Measurements from ENCODE around the gene HORMAD2. TPM values are rescaled to one million over a fixed set of nuclear protein-coding genes. Genes with fewer than 3 reads are reported as not detected.
A peak's percentile ranks its signal among the peaks of the same experiment; 100 is the strongest.

The HORMAD2 gene
- total RNA-seq, 4 donors from 2014 or later: not detected

DNA sequence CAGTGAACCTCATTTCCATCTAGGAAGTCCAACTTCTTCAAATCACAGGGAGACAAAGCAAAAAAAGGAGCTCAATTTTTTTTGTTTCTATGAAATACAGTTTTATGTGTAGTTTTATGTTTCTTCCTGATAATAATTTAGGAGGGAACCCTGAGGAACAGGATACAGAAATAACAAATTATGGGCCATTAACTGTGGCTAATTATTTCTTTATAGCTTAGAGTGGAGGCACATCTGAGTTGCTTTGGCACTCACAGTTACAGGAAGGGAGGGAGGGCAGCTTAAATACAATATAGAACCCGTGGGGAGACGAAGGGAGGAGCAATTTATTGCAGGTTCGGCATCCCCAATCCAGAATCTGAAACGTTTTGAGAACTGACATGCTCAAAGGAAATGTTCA lies 37.1 kb upstream of the HORMAD2 start:
- 27 to 46% methylated on average over 4 of the region's 4 CpGs for WGBS, 2 donors (ENCODE audit: low coverage in 1 of 2)
- no peak for ATAC-seq
- no peaks in the 10 kb centered on the region for H3K4me1 ChIP-seq
- no peak for TF ChIP-seq POLR2A (IDR thresholded peaks at IDR 0.05)
- TF ChIP-seq, protein P1, sequence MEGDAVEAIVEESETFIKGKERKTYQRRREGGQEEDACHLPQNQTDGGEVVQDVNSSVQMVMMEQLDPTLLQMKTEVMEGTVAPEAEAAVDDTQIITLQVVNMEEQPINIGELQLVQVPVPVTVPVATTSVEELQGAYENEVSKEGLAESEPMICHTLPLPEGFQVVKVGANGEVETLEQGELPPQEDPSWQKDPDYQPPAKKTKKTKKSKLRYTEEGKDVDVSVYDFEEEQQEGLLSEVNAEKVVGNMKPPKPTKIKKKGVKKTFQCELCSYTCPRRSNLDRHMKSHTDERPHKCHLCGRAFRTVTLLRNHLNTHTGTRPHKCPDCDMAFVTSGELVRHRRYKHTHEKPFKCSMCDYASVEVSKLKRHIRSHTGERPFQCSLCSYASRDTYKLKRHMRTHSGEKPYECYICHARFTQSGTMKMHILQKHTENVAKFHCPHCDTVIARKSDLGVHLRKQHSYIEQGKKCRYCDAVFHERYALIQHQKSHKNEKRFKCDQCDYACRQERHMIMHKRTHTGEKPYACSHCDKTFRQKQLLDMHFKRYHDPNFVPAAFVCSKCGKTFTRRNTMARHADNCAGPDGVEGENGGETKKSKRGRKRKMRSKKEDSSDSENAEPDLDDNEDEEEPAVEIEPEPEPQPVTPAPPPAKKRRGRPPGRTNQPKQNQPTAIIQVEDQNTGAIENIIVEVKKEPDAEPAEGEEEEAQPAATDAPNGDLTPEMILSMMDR (IDR thresholded peaks at IDR 0.05): no peak
- no peak for TF ChIP-seq POLR2AphosphoS5 (IDR thresholded peaks at IDR 0.05)
- no peak for TF ChIP-seq EP300 (IDR thresholded peaks at IDR 0.05)
- H3K9me3 ChIP-seq: no peaks in the 10 kb centered on the region
- no peak overlapping the region for H3K4me3 ChIP-seq
- peaks cover 11% of the 10 kb centered on the region for H3K27me3 ChIP-seq
- no peak overlapping the region for H3K27ac ChIP-seq
- H3K36me3 ChIP-seq: no peaks in the 10 kb centered on the region

DNA sequence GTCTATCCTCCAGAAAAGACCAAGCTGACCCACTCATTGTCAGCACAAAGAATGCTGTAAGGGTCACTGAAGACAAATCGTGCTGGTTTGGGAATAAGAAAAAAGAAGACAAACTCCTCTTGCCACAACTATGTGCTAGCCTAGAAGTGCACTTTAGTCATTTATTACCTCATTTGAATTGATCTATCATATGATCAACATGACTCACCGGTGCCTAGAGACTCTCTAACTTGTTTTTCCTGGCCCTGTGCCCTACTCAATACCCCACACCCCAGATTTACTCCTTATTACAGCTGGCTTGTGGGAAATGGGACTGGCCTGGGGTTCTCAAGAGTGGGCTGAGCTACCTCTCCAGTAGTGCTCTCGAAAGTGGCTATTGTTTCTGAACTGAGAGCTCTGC lies 35.9 kb upstream of the HORMAD2 start:
- Histone ChIP-seq H3K27me3 (peaks cover 11% of the 10 kb centered on the region), H3K4me3 (no peak overlapping the region), H3K9me3 (no peaks in the 10 kb centered on the region), H3K36me3 (no peaks in the 10 kb centered on the region), H3K4me1 (no peaks in the 10 kb centered on the region), H3K27ac (peak overlapping the region in 1 of 4 donors; percentile 3)
- TF ChIP-seq, protein P1 (IDR thresholded peaks at IDR 0.05): no peak
- TF ChIP-seq EP300 (IDR thresholded peaks at IDR 0.05) (no peak), POLR2A (IDR thresholded peaks at IDR 0.05) (no peak), POLR2AphosphoS5 (IDR thresholded peaks at IDR 0.05) (no peak)
- WGBS, 2 donors (ENCODE audit: low coverage in 1 of 2): 37 to 90% methylated on average over 1 to 3 of the region's 3 CpGs
- ATAC-seq: peak; percentile 59

- WGBS, 2 donors (ENCODE audit: low coverage in 1 of 2): 63 to 70% methylated on average over 3 to 4 of the region's 4 CpGs
- no peak overlapping the region for H3K27ac ChIP-seq
- no peaks in the 10 kb centered on the region for H3K36me3 ChIP-seq
- TF ChIP-seq, protein P1 (IDR thresholded peaks at IDR 0.05): no peak
- TF ChIP-seq EP300 (IDR thresholded peaks at IDR 0.05) (no peak), POLR2A (IDR thresholded peaks at IDR 0.05) (no peak), POLR2AphosphoS5 (IDR thresholded peaks at IDR 0.05) (no peak)
- no peaks in the 10 kb centered on the region for H3K4me1 ChIP-seq
- ATAC-seq: no peak
- H3K9me3 ChIP-seq: no peaks in the 10 kb centered on the region
- H3K4me3 ChIP-seq: no peak overlapping the region
- H3K27me3 ChIP-seq: peaks cover 11% of the 10 kb centered on the region
Measured at GRCh38 chr22:30044881-30045493, 35.3 kb upstream of the HORMAD2 start.

DNA sequence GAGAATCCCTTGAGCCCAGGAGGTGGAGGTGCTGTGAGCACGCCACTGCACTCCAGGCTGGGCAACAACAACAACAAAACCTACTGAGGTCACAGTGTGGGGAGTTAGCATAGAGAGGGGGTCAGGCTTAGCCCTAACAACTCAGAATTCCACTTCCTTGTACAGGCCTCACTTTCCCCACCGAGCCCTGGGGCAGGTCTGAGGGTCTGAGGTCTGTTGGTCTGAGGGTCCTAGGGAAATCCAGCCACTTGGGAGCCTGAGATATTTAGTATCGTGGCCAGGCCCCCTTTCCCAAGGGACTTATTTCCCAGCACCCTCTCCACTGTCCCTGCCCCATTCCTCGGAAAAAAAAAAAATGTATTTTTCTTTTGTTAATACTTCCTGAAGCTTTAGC lies 34.8 kb upstream of the HORMAD2 start:
- peaks cover 11% of the 10 kb centered on the region for H3K27me3 ChIP-seq
- WGBS, 2 donors (ENCODE audit: low coverage in 1 of 2): 70% methylated on average over 3 of the region's 4 CpGs; no CpG with 5 or more reads in 1 of the 2 donors
- no peaks in the 10 kb centered on the region for H3K36me3 ChIP-seq
- no peak overlapping the region for H3K27ac ChIP-seq
- ATAC-seq: no peak
- no peak for TF ChIP-seq POLR2AphosphoS5 (IDR thresholded peaks at IDR 0.05)
- TF ChIP-seq EP300 (IDR thresholded peaks at IDR 0.05): no peak
- TF ChIP-seq, protein P1 (IDR thresholded peaks at IDR 0.05): no peak
- TF ChIP-seq POLR2A (IDR thresholded peaks at IDR 0.05): no peak
- H3K4me1 ChIP-seq: no peaks in the 10 kb centered on the region
- no peaks in the 10 kb centered on the region for H3K9me3 ChIP-seq
- no peak overlapping the region for H3K4me3 ChIP-seq
